Coronary artery (tissue), 2 donors: ENCODE results near the gene JSRP1.

ENCODE experiments used
- DNase-seq: peaks from one replicate; pipeline ENCODE4 v3.0.0-alpha.2; 2017; ENCODE audit warnings: low spot score
- H3K27ac ChIP-seq, 2 donors: fragments of 200-600 bp; sonication (generic); one replicate each; pipeline ENCODE4 v1.5.1; 2016 to 2019
- H3K4me3 ChIP-seq: fragments of 200-600 bp; sonication (generic); 2 replicates; pipeline ENCODE4 v1.5.1; 2016; ENCODE audit warnings: mild to moderate bottlenecking, moderate library complexity
- CTCF ChIP-seq: fragments of 200-600 bp; sonication (generic); IDR thresholded peaks from one replicate; pipeline ENCODE4 v1.5.1; 2019; ENCODE audit warnings: antibody characterized with exemption

The JSRP1 gene

GRCh38 chr19:2268861-2269243 is 12.6 kb upstream of the JSRP1 start:
- peak overlapping the region; percentile 97 for H3K4me3 ChIP-seq
- peak overlapping the region; percentile 50 to 99 for H3K27ac ChIP-seq
- no peak for TF ChIP-seq CTCF
- no peak for DNase-seq

- no peak for TF ChIP-seq CTCF
- Histone ChIP-seq H3K27ac (no peak overlapping the region), H3K4me3 (peak overlapping the region; percentile 97)
- no peak for DNase-seq
Observed at GRCh38 chr19:2268480-2268830, 12.2 kb upstream of the JSRP1 start.

DNA sequence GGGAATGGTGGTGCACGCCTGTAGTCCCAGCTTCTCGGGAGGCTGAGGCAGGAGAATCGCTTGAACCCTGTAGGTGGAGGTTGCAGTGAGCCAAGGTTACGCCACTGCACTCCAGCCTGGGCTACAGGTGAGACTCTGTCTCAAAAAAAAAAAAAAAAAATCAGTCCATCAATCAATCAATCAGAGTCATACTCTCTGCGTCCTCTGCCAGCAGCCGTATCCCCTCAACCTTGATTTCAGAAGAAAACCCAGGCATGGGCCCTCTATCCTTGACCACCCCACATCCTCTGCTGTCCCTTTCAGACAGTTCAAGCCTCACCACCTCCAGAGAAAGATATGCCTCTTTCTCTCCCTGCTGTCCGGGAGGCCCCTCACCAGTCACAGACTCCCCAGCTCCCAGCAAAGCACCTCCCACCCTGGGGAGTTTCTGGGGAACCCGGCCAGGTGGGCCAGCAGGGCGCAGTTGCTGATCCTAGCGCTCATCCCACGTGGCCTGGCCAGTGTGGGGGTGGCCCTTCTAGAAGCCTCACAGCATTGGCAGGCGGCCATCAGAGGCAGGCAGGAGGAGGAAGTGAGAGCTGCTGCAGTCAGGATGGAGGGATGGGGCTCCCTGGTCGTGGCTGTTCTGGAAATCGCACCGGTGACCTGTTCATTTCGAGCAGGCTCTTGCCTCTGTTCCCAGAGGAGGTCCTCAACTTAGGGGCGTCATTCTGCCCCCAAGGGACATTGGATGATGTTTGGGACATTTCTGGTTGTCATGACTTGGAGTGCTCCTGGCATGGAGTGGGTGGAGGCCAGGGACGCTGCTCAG is 10.2 kb upstream of the JSRP1 start:
- H3K4me3 ChIP-seq = peak overlapping the region; percentile 27
- TF ChIP-seq CTCF = no peak
- DNase-seq = no peak
- peak overlapping the region; percentile 26 to 65 for H3K27ac ChIP-seq

DNA sequence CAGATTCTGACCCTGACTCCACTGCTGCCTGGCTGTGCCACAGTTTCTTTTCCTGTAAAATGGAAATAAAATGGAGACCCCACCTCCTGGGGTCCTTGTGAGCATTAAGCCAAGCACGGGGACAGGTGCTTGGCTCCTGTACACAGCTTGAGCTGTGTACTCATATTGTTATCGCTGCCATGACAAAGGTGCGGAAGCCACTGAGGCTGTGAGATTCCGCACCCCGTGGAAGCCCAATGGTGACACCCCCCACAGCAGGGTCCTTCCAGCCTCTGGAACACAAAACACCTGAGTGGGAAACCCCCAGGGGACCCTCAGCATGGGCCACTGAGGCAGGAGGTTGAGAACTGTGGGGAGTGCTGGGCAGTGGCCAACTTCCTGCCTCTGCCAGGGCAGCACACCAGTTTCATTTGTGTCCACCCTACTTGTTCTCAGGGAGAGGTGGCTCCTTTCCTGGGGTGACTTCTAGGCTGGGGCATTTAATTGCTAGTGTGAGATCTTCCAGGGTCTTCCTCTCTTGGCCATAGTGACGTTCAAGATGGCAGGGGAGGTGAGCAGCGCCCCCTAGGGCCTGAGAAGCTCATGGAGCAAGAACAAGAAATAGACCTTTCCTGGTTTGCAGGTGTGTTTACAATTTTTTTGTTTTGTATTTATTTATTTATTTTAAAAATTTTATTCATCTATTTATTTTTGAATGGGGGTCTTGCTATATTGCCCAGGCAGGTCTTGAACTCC is 5.4 kb upstream of the JSRP1 start:
- Histone ChIP-seq H3K27ac (no peak overlapping the region), H3K4me3 (no peak overlapping the region)
- DNase-seq = no peak
- no peak for TF ChIP-seq CTCF

- DNase-seq = no peak
- no peak overlapping the region for H3K27ac ChIP-seq
- TF ChIP-seq CTCF = no peak
Observed at GRCh38 chr19:2260341-2260805, 4.2 kb upstream of the JSRP1 start.

DNA sequence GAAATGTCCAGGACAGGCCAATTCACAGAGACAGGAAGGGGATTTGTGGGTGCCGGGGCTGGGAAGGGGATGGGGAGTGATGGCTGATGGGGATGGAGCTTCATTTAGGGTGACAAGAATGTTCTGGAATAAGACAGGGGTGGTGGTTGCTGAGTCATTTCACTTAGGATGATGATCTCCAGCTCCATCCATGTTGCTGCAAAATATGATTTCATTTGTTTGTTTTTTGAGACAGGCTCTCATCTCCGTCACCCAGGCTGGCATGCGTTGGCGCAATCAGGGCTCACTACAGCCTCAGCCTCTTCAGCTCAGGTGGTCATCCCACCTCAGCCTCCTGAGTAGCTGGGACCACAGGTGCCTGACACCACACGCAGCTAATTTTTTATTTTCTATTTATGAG is 3.1 kb upstream of the JSRP1 start:
- no peak for DNase-seq
- H3K27ac ChIP-seq = no peak overlapping the region
- no peak overlapping the region for H3K4me3 ChIP-seq
- no peak for TF ChIP-seq CTCF

More at GRCh38 chr19:2260341-2260805, 4.2 kb upstream of the JSRP1 start:
- no peak overlapping the region for H3K4me3 ChIP-seq
